Measurements from ENCODE around the gene CORO2B.
"Not testable (repeated sequence)": the region's sequence is repeated elsewhere in the genome, so short reads cannot be mapped to it uniquely, and the experiment has no call there.

The CORO2B gene

DNA sequence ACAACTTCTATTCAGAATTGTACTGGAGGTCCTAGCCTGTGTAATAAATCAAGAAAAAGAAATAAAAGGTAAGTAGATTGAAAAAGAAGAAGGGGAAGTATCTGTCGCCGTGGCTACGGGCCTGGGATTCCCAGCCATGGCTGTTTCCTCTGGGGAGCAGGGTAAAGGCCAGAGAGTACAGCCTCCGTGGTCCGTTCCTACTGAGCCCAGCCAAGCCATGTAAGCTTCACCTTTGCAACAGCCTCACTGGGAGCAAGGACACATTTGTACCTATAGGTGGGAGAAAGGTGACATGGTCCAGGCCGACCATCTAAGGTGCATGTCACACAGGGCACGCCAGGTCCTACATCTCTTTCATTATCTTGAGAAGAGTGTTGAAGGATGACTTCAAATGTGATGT, 170.6 kb downstream of the CORO2B start:
- no peak for DNase-seq

DNA sequence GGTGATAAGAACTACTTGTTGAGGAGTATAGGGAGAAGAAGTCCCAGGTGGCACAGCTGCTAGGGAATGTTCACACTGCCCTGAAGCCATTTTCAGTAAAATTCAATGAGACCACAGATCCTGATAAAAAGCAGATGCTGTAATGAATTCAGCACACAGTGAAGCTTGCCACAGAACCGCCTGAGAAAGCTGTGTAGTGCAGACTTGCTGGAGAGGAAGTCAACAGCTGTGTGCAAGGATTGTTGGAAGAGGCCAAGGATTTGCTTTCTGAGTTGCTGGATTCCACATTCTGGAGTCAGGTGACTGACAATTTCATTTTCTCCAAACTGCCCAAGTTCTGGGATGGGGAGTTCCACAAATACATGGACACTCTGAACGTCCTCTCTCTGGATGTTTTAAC, 171.0 kb downstream of the CORO2B start:
- DNase-seq = no peak

DNA sequence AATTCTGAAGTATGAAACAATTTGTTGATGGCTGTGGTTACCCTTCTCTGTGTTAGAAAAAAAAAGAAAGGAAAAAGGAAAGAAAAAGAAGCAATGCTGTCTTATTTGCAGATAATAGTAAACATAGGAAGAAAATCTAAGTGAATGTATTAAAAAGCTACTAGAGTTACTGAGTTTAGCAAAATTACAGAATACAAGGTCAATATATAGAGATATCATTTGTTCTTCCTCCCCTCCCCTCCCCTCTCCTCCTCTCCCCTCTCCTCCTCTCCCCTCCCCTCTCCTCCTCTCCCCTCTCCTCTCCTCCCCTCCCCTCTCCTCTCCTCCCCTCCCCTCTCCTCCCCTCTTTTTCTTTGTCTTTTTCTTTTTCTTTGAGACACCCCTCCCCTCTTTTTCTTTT, 172.8 kb downstream of the CORO2B start:
- no peak for DNase-seq

DNA sequence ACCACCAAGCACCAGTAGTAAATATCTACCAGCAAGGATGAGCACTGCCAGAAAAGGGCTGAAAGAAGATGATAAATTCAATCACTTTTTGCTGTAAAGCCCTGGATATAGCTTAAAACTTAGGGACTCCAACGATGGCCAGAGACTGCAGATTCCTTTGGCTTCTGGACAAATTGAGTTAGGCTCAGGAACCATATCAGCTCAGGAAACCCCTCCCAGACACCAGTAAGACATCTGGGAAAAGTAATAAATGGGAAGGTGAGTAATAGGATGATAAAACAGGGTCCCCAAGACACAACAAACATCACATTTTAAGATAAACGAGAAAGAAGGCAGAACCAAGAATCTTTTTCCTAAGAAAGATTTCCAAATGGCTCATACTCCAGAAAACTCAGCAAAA, 176.9 kb downstream of the CORO2B start:
- no peak for DNase-seq

DNA sequence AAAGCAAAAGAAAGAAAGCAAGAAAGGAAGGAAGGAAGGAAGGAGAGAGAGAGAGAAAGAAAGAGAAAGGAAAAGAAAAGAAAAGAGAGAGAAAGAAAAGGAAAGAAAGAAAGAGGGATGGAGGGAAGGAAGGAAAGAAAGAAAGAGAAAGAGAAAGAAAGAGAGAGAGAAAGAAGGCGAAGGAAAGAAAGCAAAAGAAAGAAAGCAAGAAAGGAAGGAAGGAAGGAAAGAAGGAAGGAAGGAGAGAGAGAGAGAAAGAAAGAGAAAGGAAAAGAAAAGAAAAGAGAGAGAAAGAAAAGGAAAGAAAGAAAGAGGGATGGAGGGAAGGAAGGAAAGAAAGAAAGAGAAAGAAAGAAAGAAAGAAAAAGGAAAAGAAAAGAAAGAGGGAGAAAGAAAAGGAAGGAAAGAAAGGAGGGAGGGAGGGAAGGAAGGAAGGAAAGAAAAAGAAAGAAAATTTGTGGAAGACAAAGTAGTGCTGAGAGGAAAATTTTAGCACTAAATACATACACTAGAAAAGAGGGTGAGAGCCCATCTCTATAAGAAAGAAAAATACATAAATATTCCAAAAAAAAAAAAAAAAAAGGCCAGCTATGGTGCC, 181.3 kb downstream of the CORO2B start:
- not testable (repeated sequence) for DNase-seq

DNA sequence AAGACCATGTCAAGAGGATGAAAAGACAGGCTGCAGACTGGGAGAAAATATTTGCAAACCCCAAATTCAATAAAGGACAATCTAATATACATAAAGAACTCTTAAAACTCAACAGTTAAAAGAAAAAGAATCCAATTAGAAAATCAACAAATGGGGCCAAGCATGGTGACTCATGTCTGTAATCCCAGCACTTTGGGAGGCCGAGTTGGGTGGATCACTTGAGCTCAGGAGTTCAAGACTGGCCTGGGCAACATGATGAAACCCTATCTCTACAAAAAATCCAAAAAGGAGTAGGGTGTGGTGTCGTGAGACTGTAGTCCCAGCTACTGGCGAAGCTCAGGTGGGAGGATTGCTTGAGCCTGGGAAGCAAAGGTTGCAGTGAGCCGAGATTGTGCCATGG, 184.3 kb downstream of the CORO2B start:
- DNase-seq = no peak

DNA sequence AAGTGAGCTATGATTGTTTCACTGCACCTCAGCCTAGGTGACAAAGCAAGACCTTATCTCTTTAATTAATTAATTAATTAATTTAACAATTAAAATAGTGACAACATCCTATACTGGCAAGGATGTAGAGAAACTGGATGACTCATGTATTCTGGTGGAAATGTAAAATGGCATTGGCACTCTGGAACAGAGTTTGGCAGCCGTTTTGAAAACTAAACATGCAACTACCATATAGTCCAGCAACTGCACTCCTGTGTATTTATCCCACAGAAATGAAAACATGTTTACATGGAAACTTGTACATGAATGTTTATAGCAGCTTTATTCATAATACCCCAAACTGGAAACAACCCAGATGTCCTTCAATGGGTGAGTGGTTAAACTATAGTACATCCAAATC, 185.3 kb downstream of the CORO2B start:
- no peak for DNase-seq

DNA sequence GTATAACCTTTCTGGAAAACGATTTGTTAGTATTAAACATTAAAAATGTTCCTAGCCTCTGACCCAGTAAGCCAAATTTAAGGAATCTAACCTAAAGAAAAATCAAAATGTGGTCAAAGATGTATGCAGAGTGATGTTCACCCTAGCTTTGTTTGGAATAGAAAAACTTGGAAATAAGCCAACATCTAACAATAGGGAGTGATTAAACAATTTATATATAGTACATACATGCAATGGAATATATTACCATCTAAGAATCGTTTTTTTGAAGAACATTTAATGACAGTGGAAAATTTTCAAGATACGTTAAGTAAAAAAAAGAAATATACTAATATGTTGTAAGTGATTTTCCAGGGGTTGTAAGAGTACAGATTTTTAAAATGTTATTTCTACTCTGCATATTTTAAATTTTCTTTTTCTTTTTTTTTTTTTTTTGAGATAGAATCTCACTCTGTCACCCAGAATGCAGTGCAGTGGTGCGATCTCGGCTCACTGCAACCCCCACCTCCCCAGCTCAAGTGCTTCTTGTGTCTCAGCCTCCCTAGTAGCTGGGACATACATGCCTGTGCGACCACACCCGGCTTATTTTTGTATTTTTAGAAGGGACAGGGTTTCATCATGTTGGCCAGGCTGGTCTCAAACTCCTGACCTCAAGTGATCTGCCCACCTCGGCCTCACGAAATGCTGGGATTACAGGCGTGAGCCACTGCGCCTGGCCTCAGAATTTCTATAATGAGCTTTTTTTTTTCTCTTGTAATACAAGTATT, 187.0 kb downstream of the CORO2B start:
- DNase-seq = no peak

DNA sequence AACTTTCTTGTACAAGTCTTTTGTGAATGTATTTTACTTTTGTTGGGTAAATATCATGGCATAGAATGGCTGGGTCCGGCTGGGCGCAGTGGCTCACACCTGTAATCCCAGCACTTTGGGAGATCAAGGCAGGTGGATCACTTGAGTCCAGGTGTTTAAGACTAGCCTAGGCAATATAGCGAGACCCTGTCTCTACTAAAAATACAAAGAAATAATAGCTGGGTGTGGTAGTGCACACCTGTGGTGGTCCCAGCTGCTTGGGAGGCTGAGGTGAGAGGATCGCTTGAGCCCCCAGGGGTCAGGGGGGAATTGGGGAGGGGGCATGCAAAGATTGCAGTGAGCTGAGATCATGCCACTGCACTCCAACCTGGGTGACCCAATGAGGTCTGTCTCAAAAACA, 189.0 kb downstream of the CORO2B start:
- no peak for DNase-seq

DNA sequence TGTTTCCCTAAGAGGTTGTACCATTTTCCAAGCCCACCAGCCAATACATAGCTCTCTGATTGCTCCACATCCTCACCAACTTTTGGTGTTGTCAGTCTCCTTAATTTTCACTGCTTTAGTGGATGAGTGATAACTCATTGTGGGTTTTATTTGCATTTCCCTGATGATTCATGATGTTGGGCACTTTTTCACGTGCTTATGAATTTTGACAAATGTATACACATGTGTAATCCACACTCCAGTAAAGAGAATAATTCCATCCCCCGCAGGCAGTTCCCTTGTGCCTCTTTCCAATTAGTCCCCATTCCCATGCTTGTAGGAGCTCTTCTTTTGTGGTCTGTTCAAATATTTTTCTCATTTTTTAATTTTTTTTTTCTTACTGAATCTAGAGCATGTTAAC, 189.5 kb downstream of the CORO2B start:
- no peak for DNase-seq

DNA sequence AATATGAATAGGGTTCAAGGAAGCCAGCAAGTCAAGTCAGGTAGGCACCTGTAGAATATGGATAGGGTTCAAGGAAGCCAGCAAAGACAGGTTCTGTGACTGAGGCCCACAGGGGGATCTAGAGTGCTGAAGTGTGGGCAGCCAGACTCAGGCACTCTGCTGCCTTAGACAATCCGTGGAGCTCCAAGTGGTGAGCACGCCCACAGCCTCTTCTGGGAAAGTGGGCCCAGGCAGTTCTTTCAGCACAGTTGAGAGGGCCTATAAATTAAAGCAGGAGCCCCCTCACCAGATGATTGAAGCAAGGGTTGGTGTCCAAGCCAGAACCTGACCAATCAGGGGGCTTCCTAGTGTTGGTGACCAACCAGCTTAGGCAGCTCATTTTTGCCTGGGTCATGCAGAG, 190.9 kb downstream of the CORO2B start:
- DNase-seq = no peak

DNA sequence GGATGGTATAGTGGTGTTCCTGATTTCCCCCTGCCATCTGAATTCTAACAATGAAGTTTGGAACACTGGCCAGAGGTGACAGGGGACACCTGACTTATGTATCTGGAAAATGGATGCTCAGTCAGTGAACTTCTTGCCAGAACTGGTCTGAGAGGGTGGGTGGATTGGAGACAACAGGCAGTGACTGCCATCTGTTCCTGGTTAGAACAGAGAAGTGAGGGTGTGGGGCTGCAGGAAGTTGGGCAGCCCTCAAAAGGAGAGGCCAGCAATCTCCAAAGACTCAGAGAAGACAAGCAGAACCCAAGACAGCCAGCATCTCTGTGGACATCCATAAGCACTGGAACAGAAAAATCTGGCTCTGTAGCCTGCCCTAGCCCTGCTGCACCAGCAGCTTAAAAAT, 191.4 kb downstream of the CORO2B start:
- no peak for DNase-seq

DNA sequence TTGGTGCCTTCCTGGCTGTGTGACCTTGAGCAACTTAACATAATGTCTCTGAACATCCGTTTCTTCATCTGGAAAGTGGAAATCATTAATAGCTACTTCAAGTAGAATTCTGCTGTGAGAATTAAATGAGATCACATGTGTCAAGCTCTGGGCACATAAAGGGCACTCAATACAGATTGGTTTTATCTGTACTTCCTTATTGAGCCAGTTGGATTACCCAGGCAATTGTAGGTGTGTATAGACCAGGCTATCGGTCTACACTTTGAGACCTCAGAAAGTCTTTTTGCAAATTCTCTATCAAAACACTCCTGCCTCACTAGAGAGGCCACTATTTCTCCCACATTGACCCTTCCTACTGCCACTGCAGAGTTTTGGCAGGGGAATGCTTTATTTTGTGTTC, 194.2 kb downstream of the CORO2B start:
- DNase-seq = no peak

DNA sequence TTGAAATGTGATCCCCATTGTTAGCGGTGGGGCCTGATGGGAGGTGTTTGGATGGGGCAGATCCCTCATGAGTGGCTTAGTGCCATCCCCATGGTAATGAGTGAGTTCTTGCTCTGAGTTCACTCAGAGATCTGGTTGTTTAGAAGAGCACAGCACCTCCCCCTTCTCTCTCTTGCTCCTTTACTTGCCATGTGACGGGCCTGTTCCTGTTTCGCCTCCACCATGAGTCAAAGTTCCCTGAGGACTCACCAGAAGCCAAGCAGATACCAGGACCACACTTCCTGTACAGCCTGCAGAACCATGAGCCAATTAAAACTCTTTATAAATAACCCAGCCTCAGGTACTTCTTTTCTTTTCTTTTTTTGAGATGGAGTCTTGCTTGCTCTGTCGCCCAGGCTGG, 195.3 kb downstream of the CORO2B start:
- DNase-seq = no peak

DNA sequence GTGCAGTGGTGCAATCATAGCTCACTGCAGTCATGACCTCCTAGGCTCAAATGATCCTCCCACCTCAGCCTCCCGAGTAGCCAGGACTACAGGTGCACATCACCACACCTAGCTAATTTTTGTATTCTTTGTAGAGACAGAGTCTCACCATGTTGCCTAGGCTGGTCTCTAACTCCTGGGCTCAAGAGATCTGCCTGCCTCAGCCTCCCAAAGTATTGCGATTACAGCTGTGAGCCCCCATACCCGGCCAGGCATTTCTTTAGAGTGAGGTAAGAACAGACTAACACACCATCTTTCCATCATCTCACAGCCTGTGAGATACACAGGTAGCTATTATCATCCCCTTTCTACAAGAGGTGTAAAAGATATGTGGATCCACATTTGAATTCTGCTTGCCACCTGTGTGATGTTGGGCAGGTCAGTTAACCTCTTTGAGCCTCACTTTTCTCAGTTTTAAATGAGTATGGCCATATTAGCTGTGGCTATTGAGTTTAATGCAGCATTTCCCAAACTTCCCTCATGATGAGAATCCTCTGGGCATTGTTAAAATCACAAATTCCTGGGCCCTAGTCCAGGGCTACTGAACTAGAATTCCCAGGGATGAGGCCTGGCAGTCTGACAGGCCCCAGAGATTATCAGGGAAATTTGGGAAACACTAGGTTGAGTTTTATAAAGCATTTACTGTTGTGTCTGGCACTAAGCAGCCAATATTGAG, 195.9 kb downstream of the CORO2B start:
- no peak for DNase-seq

DNA sequence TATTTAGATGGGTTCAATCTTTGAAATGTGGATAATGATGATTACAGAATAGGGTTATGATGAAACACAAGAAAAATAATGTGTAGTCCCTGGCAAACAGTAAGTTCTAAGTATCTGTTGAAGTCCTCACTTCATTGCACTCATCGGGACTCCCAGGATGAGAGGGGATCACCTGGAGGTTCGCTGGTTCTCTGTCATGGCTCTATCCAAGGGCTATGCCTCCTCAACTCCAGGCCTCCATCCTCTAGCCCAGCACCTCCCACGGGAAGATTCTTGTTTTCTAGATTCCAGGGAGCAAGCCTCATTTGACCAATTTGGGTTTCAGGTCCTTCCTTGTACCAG, 196.4 kb downstream of the CORO2B start:
- no peak for DNase-seq

DNA sequence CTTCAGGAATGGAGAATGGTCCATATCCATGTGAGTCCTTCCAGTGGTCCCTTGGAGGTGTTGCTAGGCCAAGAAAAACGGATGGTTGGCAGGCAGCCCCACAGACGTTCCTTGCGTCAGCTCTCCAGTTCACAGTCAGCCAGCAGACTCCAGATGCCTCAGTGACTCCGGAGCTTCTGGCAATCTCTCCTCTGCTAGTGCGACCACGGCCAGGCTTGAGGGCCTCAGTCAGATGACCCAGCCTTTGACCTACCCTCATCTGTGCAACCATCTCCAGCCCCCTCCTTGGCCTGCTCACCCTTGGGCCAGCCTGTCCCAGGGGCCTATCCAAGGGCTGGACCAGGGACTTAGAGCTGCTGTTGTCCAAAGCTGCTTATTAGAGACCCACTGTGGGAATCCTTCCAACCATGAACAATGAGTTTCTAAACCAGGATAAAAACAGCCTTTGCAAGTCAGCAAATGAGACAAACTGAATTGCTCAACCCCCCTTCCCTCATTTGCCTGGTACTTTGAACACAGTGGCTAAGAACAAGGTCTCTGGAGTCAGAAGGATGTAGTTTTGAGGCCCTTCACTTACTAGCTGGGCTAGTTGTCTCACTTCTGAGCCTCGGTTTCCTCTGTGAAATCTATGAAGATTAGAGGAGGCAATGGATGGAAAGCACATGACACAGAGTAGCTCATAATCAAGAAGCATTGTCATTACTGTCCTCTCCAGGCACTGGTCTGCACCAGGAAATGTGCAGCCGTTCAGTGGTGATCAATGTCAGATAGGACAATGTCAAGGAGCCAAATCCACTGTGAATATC, 197.1 kb downstream of the CORO2B start:
- DNase-seq = no peak

DNA sequence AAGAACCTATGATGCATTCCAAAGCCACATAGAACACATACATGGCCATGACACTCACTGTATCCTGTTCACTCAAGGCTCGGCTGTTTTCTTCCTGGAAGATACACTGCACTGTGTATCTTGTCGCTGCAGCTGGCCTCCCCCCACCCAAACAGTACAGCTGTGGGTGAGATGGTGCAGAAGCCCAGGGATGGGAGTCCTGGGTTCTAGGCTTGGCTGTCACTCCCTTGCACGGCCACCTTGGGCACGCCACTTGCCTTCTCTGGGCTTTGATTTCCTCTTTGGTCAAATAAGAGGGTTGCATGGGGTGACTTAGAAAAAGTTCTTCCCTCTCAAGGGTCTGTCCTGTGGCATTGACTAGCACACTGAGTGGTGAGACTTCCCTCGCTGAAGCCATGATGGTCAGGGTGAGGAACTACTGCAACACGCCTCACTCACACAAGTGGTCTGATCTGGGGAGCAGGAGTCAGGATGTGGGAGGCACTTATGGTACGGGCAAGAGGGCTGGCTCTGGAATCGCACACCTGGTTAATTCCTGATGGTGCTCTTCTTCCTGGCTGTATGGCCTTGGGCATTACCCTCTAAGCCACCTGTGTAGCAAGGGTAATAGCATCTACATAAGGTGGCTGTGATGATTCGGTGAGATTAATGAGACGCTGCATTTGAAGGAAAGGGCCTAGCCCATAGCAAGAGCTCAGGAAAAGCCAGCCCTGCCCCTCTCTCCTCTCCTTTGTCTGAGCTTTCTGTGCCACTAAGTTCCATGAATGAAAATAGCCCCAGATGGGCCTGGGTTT, 197.9 kb downstream of the CORO2B start:
- DNase-seq = no peak

Data from GDM1 (cell line).